Endothelial cell of umbilical vein (primary cell): ENCODE results near the gene WDR72. TPM values are rescaled to one million over a fixed set of nuclear protein-coding genes. Genes with fewer than 3 reads are reported as not detected.

Source experiments
- BruUV-seq: library from RNA; stranded (reverse); fragments of 400-500 nt; replicated peaks from 2 replicates; lab custom pipeline; 2021; lab: Mats Ljungman, UMichigan
- CTCF ChIA-PET: fragments of 300-600, 350-600 bp; sonication (Branson Sonifier 250); formaldehyde crosslinking; loops from one replicate; lab custom pipeline; 2021; ENCODE audit warnings: antibody characterized with exemption, inconsistent platforms; lab: Charles Lee
- POLR2A ChIA-PET: fragments of 300-600, 350-600 bp; sonication (Branson Sonifier 250); formaldehyde crosslinking; loops from one replicate; lab custom pipeline; 2021; ENCODE audit warnings: antibody characterized with exemption, inconsistent platforms; lab: Charles Lee
- DNase-seq: peaks from one replicate; pipeline ENCODE4 v3.0.0-alpha.2; 2011; ENCODE audit warnings: low read depth, low spot score
- FAIRE-seq: peaks from 2 replicates; lab custom pipeline; 2011; peaks lifted over from hg19 to GRCh38; lab: Jason Lieb, UNC
- H2AFZ ChIP-seq: 2 replicates; pipeline ENCODE4 v1.6.0; 2012; ENCODE audit warnings: low read depth, low read length, control low read depth, inconsistent platforms
- H3K27ac ChIP-seq: 2 replicates; pipeline ENCODE4 v1.5.1; 2011; ENCODE audit warnings: low read depth, mild to moderate bottlenecking, control low read depth, low read length, moderate library complexity; ENCODE audit not compliant: insufficient read depth
- H3K27me3 ChIP-seq, 2 experiments: 2 replicates each; pipeline versions ENCODE4 v1.6.0 to v1.6.1; 2011; ENCODE audit warnings: low read length in 2 of 2, mixed read lengths in 1 of 2; ENCODE audit not compliant: control insufficient read depth in 2 of 2, insufficient read depth in 2 of 2
- H3K36me3 ChIP-seq, 2 experiments: 2 replicates in 1 of 2; 3 replicates in 1 of 2; pipeline ENCODE4 v1.5.1; 2011; ENCODE audit warnings: low read length in 2 of 2, mild to moderate bottlenecking in 1 of 2, moderate library complexity in 1 of 2; ENCODE audit not compliant: control insufficient read depth in 2 of 2, insufficient read depth in 2 of 2; ENCODE audit errors: extremely low read depth in 1 of 2
- H3K4me1 ChIP-seq: 3 replicates; pipeline ENCODE4 v1.5.1; 2011; ENCODE audit warnings: mild to moderate bottlenecking, low read length; ENCODE audit not compliant: control insufficient read depth, insufficient read depth; ENCODE audit errors: extremely low read depth
- H3K4me2 ChIP-seq: 2 replicates; pipeline ENCODE4 v1.6.1; 2011; ENCODE audit warnings: low read length, control low read depth, mixed read lengths; ENCODE audit not compliant: insufficient read depth
- H3K4me3 ChIP-seq, 3 experiments: fragments of 200-600 bp in 1 of 3; sonication (generic), shearing (Covaris generic) in 1 of 3; replicated peaks in 1 of 3; 2 replicates each; pipeline ENCODE4 v1.5.1; 2011 to 2016; ENCODE audit warnings: control low read depth in 3 of 3, low read length in 3 of 3, mild to moderate bottlenecking in 2 of 3, inconsistent platforms in 1 of 3, low read depth in 1 of 3, moderate library complexity in 1 of 3; ENCODE audit not compliant: insufficient read depth in 1 of 3
- H3K79me2 ChIP-seq: 2 replicates; pipeline ENCODE4 v1.6.0; 2012; ENCODE audit warnings: low read length, inconsistent platforms; ENCODE audit not compliant: control insufficient read depth, insufficient read depth
- H3K9ac ChIP-seq: replicated peaks from 2 replicates; pipeline ENCODE3; 2011; ENCODE audit warnings: low read length, control low read depth; ENCODE audit not compliant: insufficient read depth; ENCODE audit errors: extremely low read depth
- H3K9me1 ChIP-seq: replicated peaks from 3 replicates; pipeline ENCODE4 v1.6.0; 2011; ENCODE audit warnings: mild to moderate bottlenecking, low read length; ENCODE audit not compliant: control insufficient read depth, insufficient read depth; ENCODE audit errors: extremely low read depth
- H3K9me3 ChIP-seq: replicated peaks from 2 replicates; pipeline ENCODE4 v1.5.1; 2012; ENCODE audit warnings: low read length, inconsistent platforms; ENCODE audit not compliant: control insufficient read depth, insufficient read depth
- H4K20me1 ChIP-seq: replicated peaks from 2 replicates; pipeline ENCODE3; 2011; ENCODE audit warnings: mild to moderate bottlenecking, low read length; ENCODE audit not compliant: control insufficient read depth, insufficient read depth; ENCODE audit errors: extremely low read depth
- EZH2 ChIP-seq: IDR thresholded peaks from 2 replicates; pipeline ENCODE4 v1.6.1; 2012; ENCODE audit warnings: borderline replicate concordance, low read depth, mild to moderate bottlenecking, moderate library complexity, low read length, inconsistent platforms; ENCODE audit not compliant: severe bottlenecking
- FOS ChIP-seq: IDR thresholded peaks from 2 replicates; pipeline ENCODE4 v1.6.1; 2011; ENCODE audit warnings: mild to moderate bottlenecking, low read length, moderate library complexity, borderline replicate concordance; ENCODE audit not compliant: insufficient read depth
- GATA2 ChIP-seq: IDR thresholded peaks from 2 replicates; pipeline ENCODE4 v1.7.0; 2011; ENCODE audit warnings: low read depth, mild to moderate bottlenecking, moderate library complexity, mixed read lengths, low read length; ENCODE audit not compliant: insufficient read length, insufficient read depth
- JUN ChIP-seq: IDR thresholded peaks from 2 replicates; pipeline ENCODE4 v1.6.1; 2011; ENCODE audit warnings: borderline replicate concordance, low read depth; ENCODE audit not compliant: insufficient read length, insufficient read depth
- MYC ChIP-seq: IDR thresholded peaks from one replicate; pipeline ENCODE4 v1.6.1; 2011; ENCODE audit warnings: mild to moderate bottlenecking, low read depth, low read length
- POLR2A ChIP-seq: IDR thresholded peaks from 2 replicates; pipeline ENCODE4 v1.6.1; 2012; ENCODE audit warnings: low read depth, mild to moderate bottlenecking, control low read depth, low read length
- POLR2AphosphoS5 ChIP-seq: IDR thresholded peaks from 2 replicates; pipeline ENCODE4 v1.6.1; 2012; ENCODE audit warnings: low read depth, mild to moderate bottlenecking, control low read depth, low read length, moderate library complexity; ENCODE audit not compliant: insufficient read depth
- dilution Hi-C: fragments of 300-500 bp; cut with MboI; formaldehyde crosslinking; loops from one replicate; pipeline ENCODE4 v1.15.0; 2019; ENCODE audit warnings: low sequenced_read_pairs; ENCODE audit not compliant: extremely low pct_ligation_motif_present
- intact Hi-C: fragments of 100-400 bp; cut with micrococcal nuclease; formaldehyde crosslinking; loops from one replicate; pipeline ENCODE4 v1.10.0; 2022
- polyA plus RNA-seq, 4 experiments: library from polyadenylated mRNA; depleted of rRNA in 3 of 4; stranded (reverse) in 3 of 4; unstranded in 1 of 4; fragments of >200 nt; gene quantifications; 2 replicates each; pipeline versions ENCODE4 v1.2.1 to v1.2.3, GENCODE V29; 2011 to 2012; ENCODE audit warnings: missing spikeins in 1 of 4
- total RNA-seq: library from RNA; stranded (reverse); gene quantifications from 2 replicates; pipeline ENCODE4 v1.2.3, GENCODE V29; 2021
- TF ChIP-seq, protein P1 (sequence below), 2 donors: IDR thresholded peaks; 1 replicate in 1 of 2; 2 replicates in 1 of 2; pipeline ENCODE4 v1.5.1; 2011; ENCODE audit warnings: low read length in 2 of 2, mild to moderate bottlenecking in 2 of 2, moderate library complexity in 2 of 2, control low read depth in 1 of 2, inconsistent platforms in 1 of 2, low read depth in 1 of 2; ENCODE audit not compliant: insufficient read depth in 1 of 2; ENCODE audit errors: extremely low read depth in 1 of 2
- TF ChIP-seq, protein P2 (sequence below): IDR thresholded peaks from 2 replicates; pipeline ENCODE4 v1.6.1; 2011; ENCODE audit not compliant: insufficient read depth, insufficient read length

Gene WDR72
- total and polyA plus RNA-seq, 2 donors (not counting 3 experiments of a cell fraction or from before 2014, with no cell fraction given) = not detected

DNA sequence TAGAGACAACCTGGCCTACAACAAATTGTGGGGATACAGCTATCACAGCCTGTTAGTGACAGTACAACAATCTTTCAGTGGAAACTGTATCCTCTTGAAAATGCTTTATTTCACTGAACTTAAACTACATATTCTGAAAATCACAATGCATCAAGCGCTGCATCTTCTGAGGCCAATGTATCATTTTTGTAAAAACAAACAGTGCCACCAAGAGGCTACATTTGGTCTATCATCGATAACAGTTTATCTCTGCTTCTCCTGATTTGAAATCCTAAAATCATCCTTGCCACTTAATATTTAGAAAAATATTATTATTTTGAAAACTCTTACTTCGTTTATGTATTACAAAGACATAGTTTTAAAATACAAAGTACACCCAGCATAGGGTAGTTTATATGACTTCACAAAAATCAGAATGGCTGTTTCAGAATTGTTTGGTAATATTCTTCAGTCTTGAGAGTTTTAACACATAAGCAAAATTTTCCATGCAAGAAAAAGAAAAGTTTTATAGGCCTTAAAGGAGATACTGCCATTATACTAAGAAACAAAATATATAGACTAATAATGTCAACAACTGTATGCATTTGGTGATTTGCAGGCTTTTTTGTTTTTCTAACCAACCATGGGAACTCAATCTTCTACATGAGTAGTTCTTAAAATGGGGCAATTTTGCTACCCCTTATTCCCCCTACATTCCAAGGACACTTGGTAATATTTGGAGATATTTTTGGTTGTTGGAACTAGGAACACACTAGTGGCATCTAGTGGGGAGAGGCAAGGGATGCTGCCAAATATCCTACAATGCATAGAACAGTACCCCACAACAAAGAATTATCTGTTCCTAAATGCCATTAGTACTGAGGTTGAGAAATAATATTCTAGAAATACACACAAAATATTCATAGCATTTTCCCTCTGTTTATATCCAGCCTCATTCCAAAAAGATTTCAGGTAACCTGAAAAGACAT, 42.3 kb downstream of the WDR72 start:
- intact Hi-C loops = loop anchor here (1.0 to 5.0 kb wide), 3 partner anchors 520 to 937 kb away; no protein-coding TSS in a partner anchor
- BruUV-seq = no TSS peak
- no peak overlapping the region for H3K4me3 ChIP-seq
- H3K27ac ChIP-seq = no peak overlapping the region
- no peak overlapping the region for H2AFZ ChIP-seq
- POLR2A ChIA-PET = no interaction called here
- peak; percentile 21 for DNase-seq
- no peak overlapping the region for H3K4me2 ChIP-seq
- FAIRE-seq = peak; percentile 12
- H3K36me3 ChIP-seq = no peaks in the 10 kb centered on the region
- TF ChIP-seq JUN = no peak
- TF ChIP-seq, protein P1, sequence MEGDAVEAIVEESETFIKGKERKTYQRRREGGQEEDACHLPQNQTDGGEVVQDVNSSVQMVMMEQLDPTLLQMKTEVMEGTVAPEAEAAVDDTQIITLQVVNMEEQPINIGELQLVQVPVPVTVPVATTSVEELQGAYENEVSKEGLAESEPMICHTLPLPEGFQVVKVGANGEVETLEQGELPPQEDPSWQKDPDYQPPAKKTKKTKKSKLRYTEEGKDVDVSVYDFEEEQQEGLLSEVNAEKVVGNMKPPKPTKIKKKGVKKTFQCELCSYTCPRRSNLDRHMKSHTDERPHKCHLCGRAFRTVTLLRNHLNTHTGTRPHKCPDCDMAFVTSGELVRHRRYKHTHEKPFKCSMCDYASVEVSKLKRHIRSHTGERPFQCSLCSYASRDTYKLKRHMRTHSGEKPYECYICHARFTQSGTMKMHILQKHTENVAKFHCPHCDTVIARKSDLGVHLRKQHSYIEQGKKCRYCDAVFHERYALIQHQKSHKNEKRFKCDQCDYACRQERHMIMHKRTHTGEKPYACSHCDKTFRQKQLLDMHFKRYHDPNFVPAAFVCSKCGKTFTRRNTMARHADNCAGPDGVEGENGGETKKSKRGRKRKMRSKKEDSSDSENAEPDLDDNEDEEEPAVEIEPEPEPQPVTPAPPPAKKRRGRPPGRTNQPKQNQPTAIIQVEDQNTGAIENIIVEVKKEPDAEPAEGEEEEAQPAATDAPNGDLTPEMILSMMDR (IDR thresholded peaks at IDR 0.05; ENCODE audit: extremely low read depth in 1 of 2, insufficient read depth in 1 of 2, low read depth in 1 of 2, low read length in 2 of 2) = peak; percentile 8 to 17
- no peaks in the 10 kb centered on the region for H3K9me1 ChIP-seq
- H3K27me3 ChIP-seq = no peaks in the 10 kb centered on the region
- no peaks in the 10 kb centered on the region for H3K4me1 ChIP-seq
- H3K9ac ChIP-seq = no peak overlapping the region
- H4K20me1 ChIP-seq = no peaks in the 10 kb centered on the region
- no peaks in the 10 kb centered on the region for H3K9me3 ChIP-seq
- dilution Hi-C loops = no loop called here
- no peaks in the 10 kb centered on the region for H3K79me2 ChIP-seq
- CTCF ChIA-PET = interaction anchor here (1.2 to 1.8 kb wide), 3 partner anchors 854 to 951 kb away, joined by 3 to 6 read pairs (median 6); no protein-coding TSS in a partner anchor

DNA sequence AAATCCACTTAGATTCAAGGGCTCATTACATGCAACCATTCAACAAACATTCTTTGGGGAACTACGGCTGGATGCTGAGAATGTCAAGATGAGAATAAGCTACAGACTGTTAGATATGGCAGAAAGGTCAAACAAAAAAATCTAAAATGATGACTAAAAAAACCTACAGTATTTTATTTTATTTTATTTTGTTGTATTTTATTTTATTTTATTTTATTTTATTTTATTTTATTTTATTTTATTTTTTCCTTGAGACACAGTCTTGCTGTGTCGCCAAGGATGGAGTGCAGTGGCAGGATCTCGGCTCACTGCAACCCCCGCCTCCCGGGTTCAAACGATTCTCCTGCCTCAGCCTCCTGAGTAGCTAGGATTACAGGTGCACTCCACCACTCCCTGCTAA, 46.2 kb downstream of the WDR72 start:
- Histone ChIP-seq H3K27me3 (no peaks in the 10 kb centered on the region), H3K9me1 (no peaks in the 10 kb centered on the region), H4K20me1 (no peaks in the 10 kb centered on the region), H3K36me3 (no peaks in the 10 kb centered on the region), H3K4me1 (no peaks in the 10 kb centered on the region), H3K79me2 (no peaks in the 10 kb centered on the region), H3K4me3 (no peak overlapping the region), H3K4me2 (no peak overlapping the region), H3K9me3 (no peaks in the 10 kb centered on the region), H3K9ac (no peak overlapping the region), H2AFZ (no peak overlapping the region), H3K27ac (no peak overlapping the region)
- DNase-seq (no peak), FAIRE-seq (no peak)
- ChIA-PET CTCF (no interaction called here), POLR2A (no interaction called here)
- intact Hi-C loops = no loop called here
- BruUV-seq = no TSS peak
- TF ChIP-seq, protein P2, sequence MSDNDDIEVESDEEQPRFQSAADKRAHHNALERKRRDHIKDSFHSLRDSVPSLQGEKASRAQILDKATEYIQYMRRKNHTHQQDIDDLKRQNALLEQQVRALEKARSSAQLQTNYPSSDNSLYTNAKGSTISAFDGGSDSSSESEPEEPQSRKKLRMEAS = no peak
- TF ChIP-seq, protein P1 (IDR thresholded peaks at IDR 0.05; ENCODE audit: extremely low read depth in 1 of 2, insufficient read depth in 1 of 2, low read depth in 1 of 2, low read length in 2 of 2) = no peak
- TF ChIP-seq POLR2AphosphoS5 = no peak
- TF ChIP-seq POLR2A = no peak
- no peak for TF ChIP-seq MYC
- TF ChIP-seq EZH2 = no peak
- no peak for TF ChIP-seq GATA2
- no peak for TF ChIP-seq FOS
- TF ChIP-seq JUN = no peak
- dilution Hi-C loops = no loop called here
